Coronary artery (tissue), 2 donors: ENCODE measurements around the gene HIGD1C.

Experiments
- DNase-seq: peaks from one replicate; pipeline ENCODE4 v3.0.0-alpha.2; 2017; ENCODE audit warnings: low spot score
- H3K27ac ChIP-seq, 2 donors: fragments of 200-600 bp; sonication (generic); one replicate each; pipeline ENCODE4 v1.5.1; 2016 to 2019
- H3K4me3 ChIP-seq: fragments of 200-600 bp; sonication (generic); 2 replicates; pipeline ENCODE4 v1.5.1; 2016; ENCODE audit warnings: mild to moderate bottlenecking, moderate library complexity
- CTCF ChIP-seq: fragments of 200-600 bp; sonication (generic); IDR thresholded peaks from one replicate; pipeline ENCODE4 v1.5.1; 2019; ENCODE audit warnings: antibody characterized with exemption

HIGD1C gene

GRCh38 chr12:50992819-50993218, 40.5 kb downstream of the HIGD1C start:
- TF ChIP-seq CTCF, result no peak
- no peak overlapping the region for H3K4me3 ChIP-seq
- DNase-seq, result no peak
- no peak overlapping the region for H3K27ac ChIP-seq

DNA sequence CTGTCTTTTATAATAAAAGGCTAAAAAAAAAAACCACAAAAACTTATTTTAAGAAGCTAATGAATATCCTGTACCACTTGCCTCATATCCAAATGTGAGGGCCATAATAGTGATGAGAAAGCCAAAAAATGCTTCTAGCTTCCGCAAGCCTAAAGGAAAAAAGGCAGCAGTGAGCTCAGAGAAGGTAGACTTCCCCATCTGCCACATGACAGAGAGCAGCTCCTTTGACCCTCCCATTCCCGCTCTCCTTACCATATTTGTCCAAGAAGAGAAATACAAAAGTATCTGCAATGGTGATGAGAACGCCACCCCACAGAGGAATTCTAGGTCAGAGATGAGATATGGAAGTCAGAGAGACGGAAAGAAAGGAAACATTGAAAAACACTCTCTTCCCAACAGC, 46.7 kb downstream of the HIGD1C start:
- Histone ChIP-seq H3K27ac (no peak overlapping the region), H3K4me3 (no peak overlapping the region)
- DNase-seq, result no peak
- TF ChIP-seq CTCF, result no peak

DNA sequence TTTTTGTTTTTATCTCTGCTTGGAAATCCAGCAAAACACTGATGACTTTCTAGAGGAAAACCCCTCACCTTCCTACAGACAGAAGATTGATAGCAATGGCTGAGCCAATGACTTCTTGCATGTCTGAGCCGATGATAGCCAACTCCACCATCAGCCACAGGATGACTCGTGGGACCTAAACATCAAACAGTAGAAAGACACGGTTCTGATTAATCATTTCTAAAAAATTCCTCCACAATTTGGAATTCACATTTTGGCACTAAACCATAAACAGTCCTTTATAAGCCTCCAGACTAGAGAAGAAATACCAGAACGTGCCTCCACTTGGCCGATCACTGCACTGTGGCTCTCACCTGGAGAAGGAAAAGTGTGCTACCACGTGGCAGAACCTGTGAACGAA, 47.9 kb downstream of the HIGD1C start:
- no peak overlapping the region for H3K27ac ChIP-seq
- no peak overlapping the region for H3K4me3 ChIP-seq
- no peak for TF ChIP-seq CTCF
- no peak for DNase-seq

DNA sequence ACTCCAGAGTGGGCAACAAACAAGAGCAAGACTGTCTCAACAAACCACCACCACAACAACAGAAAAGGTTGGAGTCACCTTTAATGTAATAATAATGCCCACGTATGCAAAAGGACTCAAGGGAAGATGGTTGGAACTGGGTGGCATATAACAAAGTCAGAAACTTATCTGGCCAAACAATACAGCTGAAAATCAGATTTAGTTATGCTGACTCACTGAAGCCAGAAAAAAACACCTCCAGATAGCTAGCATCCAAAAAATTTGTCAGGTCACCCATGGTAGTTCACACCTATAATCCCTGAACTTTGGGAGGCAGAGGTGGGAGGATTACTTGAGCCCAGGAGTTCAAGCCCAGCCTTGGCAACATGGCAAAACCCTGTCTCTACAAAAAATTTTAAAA, 49.5 kb downstream of the HIGD1C start:
- no peak overlapping the region for H3K27ac ChIP-seq
- no peak for DNase-seq
- no peak overlapping the region for H3K4me3 ChIP-seq

GRCh38 chr12:51004504-51004903, 52.2 kb downstream of the HIGD1C start:
- no peak overlapping the region for H3K4me3 ChIP-seq
- TF ChIP-seq CTCF, result no peak
- no peak overlapping the region for H3K27ac ChIP-seq
- DNase-seq, result no peak

More for the DNA sequence above, 49.5 kb downstream of the HIGD1C start:
- no peak for TF ChIP-seq CTCF

GRCh38 chr12:51005030-51005429, 52.7 kb downstream of the HIGD1C start:
- no peak for TF ChIP-seq CTCF
- no peak for DNase-seq
- no peak overlapping the region for H3K4me3 ChIP-seq
- H3K27ac ChIP-seq, result no peak overlapping the region

DNA sequence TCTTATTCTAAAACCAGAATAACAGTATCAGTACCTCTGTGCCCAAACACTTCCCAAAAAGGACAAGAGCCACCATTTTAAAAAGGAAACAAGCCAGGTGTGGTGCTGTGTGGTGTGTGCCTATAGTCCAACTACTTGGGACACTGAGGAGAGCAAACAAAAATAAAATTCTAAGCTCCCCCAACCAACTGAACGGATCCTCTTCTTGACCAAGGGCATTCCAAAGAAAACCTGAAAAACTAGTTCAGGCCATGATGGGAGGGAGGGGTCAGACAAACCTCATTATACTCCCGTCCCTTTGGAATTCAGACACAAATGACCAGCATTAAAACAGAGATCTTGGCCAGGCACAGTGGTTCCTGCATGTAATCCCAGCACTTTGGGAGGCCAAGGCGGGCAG, 53.3 kb downstream of the HIGD1C start:
- Histone ChIP-seq H3K4me3 (no peak overlapping the region), H3K27ac (no peak overlapping the region)
- DNase-seq, result no peak
- TF ChIP-seq CTCF, result no peak
